Measurements from ENCODE around the gene C1orf226. TPM values are rescaled to one million over a fixed set of nuclear protein-coding genes. Genes with fewer than 3 reads are reported as not detected.
A peak's percentile ranks its signal among the peaks of the same experiment; 100 is the strongest.

Gene C1orf226
- total RNA-seq, 1 experiment from 2014 or later = 34.3 TPM

- Histone ChIP-seq H3K9me3 (ENCODE audit: low read depth, low read length, poor library complexity, severe bottlenecking) (no peaks in the 10 kb centered on the region), H3K4me3 (ENCODE audit: low read depth, low read length, poor library complexity, severe bottlenecking) (no peak overlapping the region), H3K27me3 (replicated peaks; ENCODE audit: insufficient read depth, low read depth, low read length, poor library complexity) (no peaks in the 10 kb centered on the region), H3K4me1 (ENCODE audit: insufficient read depth, low read length, poor library complexity, severe bottlenecking) (no peaks in the 10 kb centered on the region), H3K36me3 (ENCODE audit: insufficient read depth, low read length, poor library complexity, severe bottlenecking) (no peaks in the 10 kb centered on the region), H3K27ac (ENCODE audit: low read depth, low read length, poor library complexity, severe bottlenecking) (peak overlapping the region; percentile 2)
- TF ChIP-seq EZH2 (IDR thresholded peaks at IDR 0.05; ENCODE audit: borderline replicate concordance, low read depth, low read length, poor library complexity, severe bottlenecking) (no peak), CTCF (conservative IDR thresholded peaks at IDR 0.05; ENCODE audit: low read depth, low read length) (no peak)
- ChIA-PET POLR2A (ENCODE audit: low non-redundant PET) (no interaction called here), CTCF (no interaction called here)
- intact Hi-C loops (cut with micrococcal nuclease; ENCODE audit: unreplicated experiment) = no loop called here
- no peak for DNase-seq (ENCODE audit: low spot score)
- no TSS peak for BruUV-seq (replicated peaks)
Observed at GRCh38 chr1:162364498-162364897, 17.0 kb upstream of the C1orf226 start.

GRCh38 chr1:162365284-162366020, 16.1 kb upstream of the C1orf226 start:
- Histone ChIP-seq H3K27ac (ENCODE audit: low read depth, low read length, poor library complexity, severe bottlenecking) (no peak overlapping the region), H3K4me3 (ENCODE audit: low read depth, low read length, poor library complexity, severe bottlenecking) (no peak overlapping the region), H3K36me3 (ENCODE audit: insufficient read depth, low read length, poor library complexity, severe bottlenecking) (no peaks in the 10 kb centered on the region), H3K4me1 (ENCODE audit: insufficient read depth, low read length, poor library complexity, severe bottlenecking) (no peaks in the 10 kb centered on the region), H3K27me3 (replicated peaks; ENCODE audit: insufficient read depth, low read depth, low read length, poor library complexity) (no peaks in the 10 kb centered on the region), H3K9me3 (ENCODE audit: low read depth, low read length, poor library complexity, severe bottlenecking) (no peaks in the 10 kb centered on the region)
- TF ChIP-seq CTCF (conservative IDR thresholded peaks at IDR 0.05; ENCODE audit: low read depth, low read length) (no peak), EZH2 (IDR thresholded peaks at IDR 0.05; ENCODE audit: borderline replicate concordance, low read depth, low read length, poor library complexity, severe bottlenecking) (no peak)
- DNase-seq (ENCODE audit: low spot score) = no peak
- no TSS peak for BruUV-seq (replicated peaks)
- ChIA-PET POLR2A (ENCODE audit: low non-redundant PET) (no interaction called here), CTCF (no interaction called here)
- intact Hi-C loops (cut with micrococcal nuclease; ENCODE audit: unreplicated experiment) = no loop called here

GRCh38 chr1:162366149-162366548, 15.4 kb upstream of the C1orf226 start:
- no TSS peak for BruUV-seq (replicated peaks)
- H3K36me3 ChIP-seq (ENCODE audit: insufficient read depth, low read length, poor library complexity, severe bottlenecking) = no peaks in the 10 kb centered on the region
- DNase-seq (ENCODE audit: low spot score) = no peak
- H3K9me3 ChIP-seq (ENCODE audit: low read depth, low read length, poor library complexity, severe bottlenecking) = no peaks in the 10 kb centered on the region
- POLR2A ChIA-PET (ENCODE audit: low non-redundant PET) = interaction anchor here (0.7 kb wide), 1 partner anchor 66 kb away, joined by 3 read pairs; no protein-coding TSS in a partner anchor
- H3K27ac ChIP-seq (ENCODE audit: low read depth, low read length, poor library complexity, severe bottlenecking) = no peak overlapping the region
- intact Hi-C loops (cut with micrococcal nuclease; ENCODE audit: unreplicated experiment) = no loop called here
- TF ChIP-seq CTCF (conservative IDR thresholded peaks at IDR 0.05; ENCODE audit: low read depth, low read length) (no peak), EZH2 (IDR thresholded peaks at IDR 0.05; ENCODE audit: borderline replicate concordance, low read depth, low read length, poor library complexity, severe bottlenecking) (no peak)
- H3K4me1 ChIP-seq (ENCODE audit: insufficient read depth, low read length, poor library complexity, severe bottlenecking) = no peaks in the 10 kb centered on the region
- no peaks in the 10 kb centered on the region for H3K27me3 ChIP-seq (replicated peaks; ENCODE audit: insufficient read depth, low read depth, low read length, poor library complexity)
- CTCF ChIA-PET = no interaction called here
- H3K4me3 ChIP-seq (ENCODE audit: low read depth, low read length, poor library complexity, severe bottlenecking) = no peak overlapping the region
